Activated T-helper 1 cell treated with anti-CD3 and anti-CD28 coated beads, Interleukin-12 subunit alpha, Interleukin-12 subunit beta, Interleukin-2, Interleukin-4 antibody, amounts not matched to agents 30 ng/mL and 10 ng/mL and 1 ng/mL, durations not matched to agents 14 hours and 24 hours and 36 hours (primary cell): Measurements from ENCODE around the gene KIF15. TPM values are rescaled to one million over a fixed set of nuclear protein-coding genes. Genes with fewer than 3 reads are reported as not detected.

ENCODE experiments used
- DNase-seq: peaks from one replicate; pipeline ENCODE4 v3.0.0; 2021; ENCODE audit warnings: low spot score
- H3K27ac Mint-ChIP-seq: one replicate; pipeline ENCODE4 v1.8.0; 2021; ENCODE audit warnings: mild to moderate bottlenecking, mixed read lengths
- H3K27me3 Mint-ChIP-seq: one replicate; pipeline ENCODE4 v1.8.0; 2022; ENCODE audit warnings: mild to moderate bottlenecking, moderate library complexity, mixed read lengths; ENCODE audit not compliant: insufficient read depth
- H3K36me3 Mint-ChIP-seq: one replicate; pipeline ENCODE4 v1.8.0; 2021; ENCODE audit warnings: low read depth, mixed read lengths
- H3K4me1 Mint-ChIP-seq: one replicate; pipeline ENCODE4 v1.8.0; 2021; ENCODE audit warnings: low read depth, mixed read lengths
- H3K4me3 Mint-ChIP-seq: one replicate; pipeline ENCODE4 v1.8.0; 2021; ENCODE audit warnings: mild to moderate bottlenecking, moderate library complexity, mixed read lengths
- H3K9me3 Mint-ChIP-seq: one replicate; pipeline ENCODE4 v1.8.0; 2021; ENCODE audit warnings: mixed read lengths
- intact Hi-C: fragments of 100-400 bp; cut with micrococcal nuclease; formaldehyde crosslinking; loops from one replicate; pipeline ENCODE4 v1.15.1; 2024
- total RNA-seq: library from RNA; stranded (reverse); gene quantifications from 2 replicates; pipeline ENCODE4 v1.2.3, GENCODE V29; 2022

KIF15 gene
- total RNA-seq, 1 donor from 2014 or later = 25.5 TPM

DNA sequence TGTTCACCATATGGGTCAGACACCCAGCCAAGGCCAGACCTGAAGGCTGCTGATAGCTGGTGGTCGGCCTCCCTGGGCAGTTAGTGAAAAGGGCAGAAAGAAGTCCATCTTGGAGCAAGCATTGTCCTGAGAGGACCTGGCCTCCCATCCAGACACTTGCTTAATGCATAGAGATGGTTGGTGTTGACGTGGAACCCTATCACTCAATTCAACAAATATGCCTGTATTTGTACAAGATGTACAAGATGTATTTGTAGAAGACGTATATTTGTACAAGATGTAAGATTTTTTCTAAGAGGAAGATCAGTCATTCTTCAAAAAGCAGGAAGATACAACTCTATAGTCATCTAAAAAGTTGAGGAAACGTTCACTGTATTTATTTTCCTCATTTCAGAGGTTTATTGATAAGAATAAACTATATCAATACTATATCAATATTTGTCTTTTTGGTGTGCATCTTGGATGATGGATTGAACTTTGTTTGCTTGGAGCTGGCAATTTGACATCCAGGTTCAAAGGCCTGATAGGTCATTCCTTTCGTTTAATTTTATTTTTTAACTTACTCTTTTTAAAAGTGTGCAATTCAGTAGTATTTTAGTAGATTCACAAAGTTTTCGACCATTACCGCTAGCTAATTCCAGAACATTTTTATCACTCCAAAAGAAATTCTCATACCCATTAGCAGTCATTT is 106.0 kb downstream of the KIF15 start:
- Mint-ChIP-seq H3K4me3 (no peak overlapping the region), H3K27me3 (no peaks in the 10 kb centered on the region), H3K27ac (no peak overlapping the region), H3K36me3 (peaks cover 27% of the 10 kb centered on the region), H3K9me3 (peaks cover 5% of the 10 kb centered on the region), H3K4me1 (peaks cover 38% of the 10 kb centered on the region)
- DNase-seq = no peak
- intact Hi-C loops = loop anchor here (10.0 kb wide), 1 partner anchor 1173 kb away; the partner anchor contains the start of gene ABHD5

DNA sequence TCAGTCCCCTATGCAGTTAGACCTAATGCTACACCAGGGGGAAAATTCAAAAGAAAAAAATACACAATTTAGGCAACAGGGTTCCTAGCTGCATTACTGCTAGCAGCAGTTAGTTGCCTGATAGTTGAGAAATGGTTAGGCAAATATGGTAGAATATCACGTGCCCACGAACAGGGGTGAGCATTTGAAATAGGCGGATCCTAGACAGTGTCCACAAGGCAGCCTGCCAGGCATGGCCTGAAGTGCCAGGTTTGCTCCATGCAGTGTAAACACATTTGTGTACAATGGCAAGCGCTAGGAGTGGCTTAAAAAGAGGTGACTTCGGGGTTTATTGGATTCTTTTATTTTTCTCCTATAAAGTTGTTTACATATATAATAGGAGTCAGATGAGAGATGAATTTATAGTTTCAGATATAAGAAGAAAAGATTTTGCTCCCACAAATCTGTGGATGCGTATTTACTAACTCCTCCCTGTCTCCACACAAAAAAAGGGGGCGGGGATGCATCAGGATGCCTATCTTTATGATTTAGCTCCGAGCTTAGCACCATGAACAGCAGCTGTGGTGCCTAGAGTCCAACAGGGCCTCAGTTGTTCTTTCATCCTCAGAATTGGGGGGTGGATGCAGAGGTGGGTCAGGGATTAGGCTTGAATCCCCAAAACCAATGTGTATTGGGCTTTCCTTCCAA is 108.9 kb downstream of the KIF15 start:
- DNase-seq = no peak
- Mint-ChIP-seq H3K4me3 (no peak overlapping the region), H3K4me1 (peaks cover 19% of the 10 kb centered on the region), H3K27ac (no peak overlapping the region), H3K27me3 (no peaks in the 10 kb centered on the region), H3K36me3 (peaks cover 19% of the 10 kb centered on the region), H3K9me3 (peaks cover 5% of the 10 kb centered on the region)
- intact Hi-C loops = no loop called here

DNA sequence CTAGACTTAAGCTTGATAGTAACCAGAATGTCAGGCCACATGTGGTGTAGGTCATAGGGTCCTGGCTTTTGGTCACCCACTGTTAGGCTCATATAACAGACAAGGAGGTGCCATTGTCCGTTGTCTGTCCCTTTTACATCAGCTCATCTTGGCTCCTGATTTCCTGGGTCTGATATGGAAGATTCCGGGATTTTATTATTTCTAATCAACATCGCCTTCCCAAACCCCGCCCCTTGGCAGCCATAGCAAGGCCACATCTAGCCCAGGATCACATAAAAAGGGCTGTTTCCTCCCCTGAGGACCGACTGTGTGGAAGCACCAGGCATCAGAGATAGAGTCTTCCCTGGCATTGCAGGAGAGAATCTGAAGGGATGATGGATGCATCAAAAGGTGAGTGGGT is 112.7 kb downstream of the KIF15 start, which contains the start of gene TGM4:
TSS of gene TGM4 (plus strand) at position 301 of the 400 bp plus-strand sequence. CDS start at position 372, 71 bp downstream.
- no peaks in the 10 kb centered on the region for H3K4me1 Mint-ChIP-seq
- H3K36me3 Mint-ChIP-seq = no peaks in the 10 kb centered on the region
- intact Hi-C loops = no loop called here
- no peaks in the 10 kb centered on the region for H3K27me3 Mint-ChIP-seq
- H3K4me3 Mint-ChIP-seq = no peak within 1 kb of the TSS
- H3K9me3 Mint-ChIP-seq = no peaks in the 10 kb centered on the region
- no peak within 1 kb of the TSS for H3K27ac Mint-ChIP-seq
- no peak for DNase-seq

DNA sequence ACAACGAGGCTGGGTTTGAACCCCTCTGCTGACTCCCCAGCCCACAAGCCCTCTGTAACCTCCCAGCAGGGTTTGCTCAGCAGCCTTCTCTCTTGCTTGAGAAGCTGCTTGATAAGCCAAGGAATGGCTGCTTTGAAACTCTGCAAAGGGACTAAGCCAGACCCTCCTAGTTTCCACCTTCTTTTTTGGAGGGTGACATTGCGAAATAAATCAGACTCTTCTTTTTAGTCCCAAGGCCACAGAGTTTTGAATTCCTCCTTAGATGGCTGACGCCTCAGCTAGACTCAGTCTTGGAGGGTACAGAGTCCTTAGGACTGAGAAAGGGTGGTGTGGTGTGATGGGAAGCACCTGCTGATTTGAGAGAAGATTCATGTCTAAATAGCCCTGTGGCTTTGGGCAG is 114.0 kb downstream of the KIF15 start:
- no peak overlapping the region for H3K4me3 Mint-ChIP-seq
- intact Hi-C loops = no loop called here
- DNase-seq = no peak
- H3K27me3 Mint-ChIP-seq = peaks cover 3% of the 10 kb centered on the region
- H3K4me1 Mint-ChIP-seq = no peaks in the 10 kb centered on the region
- no peaks in the 10 kb centered on the region for H3K36me3 Mint-ChIP-seq
- H3K27ac Mint-ChIP-seq = no peak overlapping the region
- H3K9me3 Mint-ChIP-seq = no peaks in the 10 kb centered on the region

DNA sequence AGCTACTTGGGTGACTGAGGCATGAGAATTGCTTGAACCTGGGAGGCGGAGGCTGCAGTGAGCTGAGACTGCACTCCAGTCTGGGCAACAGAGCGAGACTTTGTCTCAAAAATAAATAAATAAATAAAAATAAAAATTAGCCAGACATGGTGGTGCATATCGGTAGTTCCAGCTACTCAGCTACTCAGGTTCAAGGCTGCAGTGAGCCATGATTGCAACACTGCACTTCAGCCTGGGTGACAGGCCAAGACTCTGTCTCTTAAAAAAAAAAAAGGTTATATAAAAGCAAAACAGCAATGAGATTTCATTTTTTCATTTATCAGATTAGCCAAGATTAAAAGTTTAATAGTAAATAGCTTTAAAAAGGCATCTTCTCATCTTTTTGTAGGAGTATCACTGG is 115.7 kb downstream of the KIF15 start:
- Mint-ChIP-seq H3K9me3 (no peaks in the 10 kb centered on the region), H3K27me3 (peaks cover 3% of the 10 kb centered on the region), H3K36me3 (no peaks in the 10 kb centered on the region), H3K4me1 (no peaks in the 10 kb centered on the region), H3K27ac (no peak overlapping the region), H3K4me3 (no peak overlapping the region)
- intact Hi-C loops = no loop called here
- DNase-seq = no peak

DNA sequence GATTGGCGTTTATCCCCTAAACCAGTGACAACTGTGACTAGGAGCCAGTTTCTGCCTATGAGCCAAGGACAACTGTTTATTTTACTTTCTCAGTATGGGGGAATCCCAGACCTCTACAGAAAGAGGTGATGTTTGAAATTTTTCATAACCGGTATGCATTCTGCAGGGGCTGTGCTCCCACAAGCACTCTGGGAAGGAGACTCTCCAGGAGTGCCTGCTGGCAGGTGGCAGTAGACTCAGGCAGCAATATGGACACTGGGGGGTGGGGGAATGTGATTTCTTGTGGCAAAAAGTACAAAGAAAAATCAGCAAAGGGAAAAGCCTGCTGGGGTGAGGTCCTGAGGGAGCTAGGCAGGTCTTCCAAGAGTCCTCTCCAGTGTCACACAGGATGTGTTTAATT is 118.7 kb downstream of the KIF15 start:
- Mint-ChIP-seq H3K4me3 (no peak overlapping the region), H3K9me3 (no peaks in the 10 kb centered on the region), H3K4me1 (no peaks in the 10 kb centered on the region), H3K27me3 (peaks cover 5% of the 10 kb centered on the region), H3K36me3 (no peaks in the 10 kb centered on the region), H3K27ac (no peak overlapping the region)
- DNase-seq = no peak
- intact Hi-C loops = no loop called here

DNA sequence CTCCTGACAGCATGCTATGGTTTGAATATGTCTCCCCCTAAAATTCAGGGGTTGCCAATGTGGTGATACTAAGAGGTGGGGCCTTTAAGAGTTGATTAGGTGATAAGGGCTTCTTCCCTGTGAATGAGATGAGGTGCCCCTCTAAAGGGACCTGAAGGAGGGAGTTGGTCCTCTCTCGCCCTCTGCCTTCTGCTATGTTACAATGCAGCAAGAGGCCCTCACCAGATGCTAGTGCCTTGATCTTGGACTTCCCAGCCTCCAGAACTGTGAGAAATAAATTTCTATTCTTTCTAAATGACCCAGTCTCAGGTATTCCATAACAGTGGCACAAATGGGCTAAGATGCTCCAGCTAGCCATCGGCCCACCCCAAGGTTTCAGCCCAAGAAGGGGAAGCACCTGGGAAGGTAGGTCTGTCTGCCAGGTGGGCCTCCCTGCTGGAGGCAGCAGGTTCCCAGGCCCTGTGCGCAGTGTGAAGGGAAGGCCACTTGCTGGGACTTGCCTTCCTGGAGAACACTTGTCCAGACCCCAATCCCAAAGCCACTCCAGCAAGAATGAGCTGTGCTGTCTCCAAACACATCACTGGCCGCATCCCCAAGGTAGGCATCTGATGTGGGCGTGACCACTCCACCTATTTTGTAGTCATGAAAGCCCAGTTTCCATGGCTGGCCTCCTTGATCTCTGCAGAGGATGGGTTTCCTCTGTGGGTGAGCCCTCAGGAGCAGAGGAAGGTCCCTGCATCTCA is 121.8 kb downstream of the KIF15 start:
- DNase-seq = no peak
- intact Hi-C loops = no loop called here
- Mint-ChIP-seq H3K27me3 (peaks cover 13% of the 10 kb centered on the region), H3K9me3 (no peaks in the 10 kb centered on the region), H3K27ac (no peak overlapping the region), H3K4me3 (no peak overlapping the region), H3K4me1 (no peaks in the 10 kb centered on the region), H3K36me3 (no peaks in the 10 kb centered on the region)

DNA sequence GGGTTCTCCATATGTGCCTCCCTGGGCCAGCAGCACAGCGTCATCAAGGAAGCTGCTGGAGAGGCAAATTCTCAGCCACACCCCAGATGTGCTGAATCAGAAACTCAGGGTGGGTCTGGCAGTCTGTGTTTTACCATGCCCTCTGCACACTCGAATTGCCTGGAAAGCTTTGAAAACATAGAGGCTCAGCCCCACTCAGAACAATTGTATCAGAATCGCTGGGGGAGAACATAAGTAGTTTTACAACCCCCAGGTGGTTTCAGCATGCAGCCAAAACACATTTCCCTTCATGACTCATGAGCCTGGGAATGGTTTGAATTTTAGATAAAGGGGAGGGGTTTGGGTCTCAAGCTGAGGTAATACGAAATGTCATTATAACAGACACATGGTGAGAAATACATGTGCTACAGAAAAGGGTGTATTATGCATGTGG is 122.4 kb downstream of the KIF15 start:
- no peaks in the 10 kb centered on the region for H3K36me3 Mint-ChIP-seq
- H3K4me3 Mint-ChIP-seq = no peak overlapping the region
- H3K27ac Mint-ChIP-seq = no peak overlapping the region
- H3K27me3 Mint-ChIP-seq = peaks cover 13% of the 10 kb centered on the region
- no peak for DNase-seq
- no peaks in the 10 kb centered on the region for H3K9me3 Mint-ChIP-seq
- intact Hi-C loops = no loop called here
- no peaks in the 10 kb centered on the region for H3K4me1 Mint-ChIP-seq

DNA sequence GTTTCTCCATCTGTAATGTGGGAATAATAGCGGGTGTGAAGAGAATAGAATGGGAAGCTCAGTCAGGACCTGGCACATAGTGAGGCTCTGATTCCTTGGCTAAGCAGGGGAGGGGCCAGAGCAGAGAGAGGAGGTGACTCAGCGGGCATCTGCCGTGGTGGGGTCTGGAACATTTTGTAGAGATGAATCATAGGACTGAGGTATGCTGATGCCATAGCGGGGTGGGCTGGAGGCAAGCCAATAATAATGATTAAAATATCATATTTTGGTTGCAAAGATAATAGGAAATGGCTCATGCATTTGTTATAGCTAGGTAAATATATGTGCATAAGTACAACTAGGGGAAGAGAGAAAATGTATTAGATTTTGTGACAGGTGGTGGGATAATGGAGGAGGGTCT is 124.0 kb downstream of the KIF15 start:
- Mint-ChIP-seq H3K36me3 (no peaks in the 10 kb centered on the region), H3K9me3 (no peaks in the 10 kb centered on the region), H3K27me3 (peaks cover 10% of the 10 kb centered on the region), H3K27ac (no peak overlapping the region), H3K4me3 (no peak overlapping the region), H3K4me1 (no peaks in the 10 kb centered on the region)
- DNase-seq = no peak
- intact Hi-C loops = no loop called here

DNA sequence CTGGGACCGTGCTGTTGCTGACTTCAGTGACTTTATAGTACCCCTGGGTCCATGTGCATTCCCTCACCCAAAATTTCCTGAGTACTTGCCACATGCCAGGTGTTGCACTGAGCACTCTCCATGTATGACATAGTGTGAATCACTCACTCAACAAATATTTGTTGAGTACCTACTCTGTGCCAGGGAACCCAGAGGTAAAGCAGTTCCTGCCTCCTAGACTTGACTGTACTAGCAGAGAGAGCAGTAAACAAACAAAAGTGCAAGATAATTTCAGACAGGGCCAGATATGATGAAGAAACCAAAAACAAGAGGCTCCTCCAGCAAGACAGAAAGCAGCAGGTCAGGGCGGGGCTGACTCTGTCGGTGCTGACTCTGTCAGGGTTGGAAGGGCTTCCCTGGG is 125.0 kb downstream of the KIF15 start:
- Mint-ChIP-seq H3K36me3 (no peaks in the 10 kb centered on the region), H3K4me1 (no peaks in the 10 kb centered on the region), H3K9me3 (no peaks in the 10 kb centered on the region), H3K27ac (no peak overlapping the region), H3K27me3 (peaks cover 13% of the 10 kb centered on the region), H3K4me3 (no peak overlapping the region)
- intact Hi-C loops = no loop called here
- no peak for DNase-seq

DNA sequence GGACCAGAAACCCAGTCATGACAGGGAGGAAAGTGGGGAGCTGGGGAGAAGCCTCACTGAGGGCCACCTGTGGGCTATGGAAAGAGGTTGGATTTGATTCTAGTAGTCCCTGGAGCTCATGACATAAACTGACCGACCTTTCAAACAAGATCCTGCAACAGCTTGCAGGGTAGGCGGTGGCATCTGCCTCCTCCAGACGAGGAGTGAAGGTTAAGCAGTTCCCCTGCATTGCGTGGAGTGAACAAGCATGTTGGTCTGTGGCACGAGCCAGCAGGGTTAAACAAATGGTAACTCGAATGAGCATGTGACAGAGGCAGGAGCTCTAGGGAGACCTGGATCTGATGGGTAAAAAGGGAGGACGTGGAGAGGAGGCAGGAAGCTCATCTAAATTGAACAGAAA is 125.5 kb downstream of the KIF15 start:
- intact Hi-C loops = no loop called here
- Mint-ChIP-seq H3K4me3 (no peak overlapping the region), H3K27ac (no peak overlapping the region), H3K27me3 (peaks cover 13% of the 10 kb centered on the region), H3K36me3 (no peaks in the 10 kb centered on the region), H3K9me3 (no peaks in the 10 kb centered on the region), H3K4me1 (no peaks in the 10 kb centered on the region)
- DNase-seq = no peak

DNA sequence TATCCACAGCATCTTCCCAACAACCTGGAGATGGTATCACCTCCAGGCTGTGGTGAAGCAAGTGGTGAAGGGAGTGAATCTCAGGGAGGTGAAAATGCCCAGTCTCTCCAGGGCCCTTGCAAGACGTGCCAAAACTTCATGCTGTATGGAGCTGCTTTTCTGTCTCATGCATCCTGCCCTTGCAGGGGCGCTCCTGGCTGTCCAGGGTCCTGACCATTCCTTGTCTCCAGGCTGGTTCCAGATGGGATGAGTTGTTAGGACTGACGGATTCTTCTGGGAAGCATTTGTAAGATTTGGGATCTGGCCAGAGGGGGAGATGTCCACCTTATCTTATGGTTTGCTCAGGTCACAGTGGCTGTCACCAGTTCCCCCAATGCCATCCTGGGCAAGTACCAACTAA is 128.7 kb downstream of the KIF15 start:
- intact Hi-C loops = no loop called here
- Mint-ChIP-seq H3K27me3 (peaks cover 11% of the 10 kb centered on the region), H3K27ac (no peak overlapping the region), H3K4me1 (no peaks in the 10 kb centered on the region), H3K36me3 (no peaks in the 10 kb centered on the region), H3K9me3 (no peaks in the 10 kb centered on the region), H3K4me3 (no peak overlapping the region)
- no peak for DNase-seq

DNA sequence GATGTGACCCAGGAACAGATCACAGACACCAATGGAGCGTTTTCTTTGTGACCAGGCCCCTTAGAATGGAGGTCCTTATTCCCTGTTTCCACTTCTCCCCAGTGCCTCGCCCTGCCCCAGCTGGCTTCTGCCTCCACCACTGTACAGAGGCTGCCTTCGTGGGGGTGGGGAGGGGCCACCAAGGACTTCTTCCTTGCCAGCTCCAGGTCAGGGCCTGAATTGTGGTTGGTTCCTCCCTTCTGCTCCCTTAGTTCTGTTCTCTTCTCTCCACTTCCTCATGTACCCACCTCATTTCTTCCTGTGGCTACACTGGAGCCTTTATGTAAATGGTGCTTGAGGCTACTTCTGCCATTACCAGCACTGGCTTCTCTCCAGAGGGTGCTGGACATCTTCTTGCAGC is 129.3 kb downstream of the KIF15 start:
- Mint-ChIP-seq H3K9me3 (no peaks in the 10 kb centered on the region), H3K4me3 (no peak overlapping the region), H3K4me1 (no peaks in the 10 kb centered on the region), H3K27me3 (peaks cover 7% of the 10 kb centered on the region), H3K27ac (no peak overlapping the region), H3K36me3 (no peaks in the 10 kb centered on the region)
- intact Hi-C loops = no loop called here
- DNase-seq = no peak
